C4-2B (cell line): ENCODE measurements around the gene PER2.

Source experiments
- CTCF ChIP-seq: fragments of 450-650 bp; conservative IDR thresholded peaks from 2 replicates; pipeline ENCODE4 v1.5.1; 2017; ENCODE audit warnings: mild to moderate bottlenecking
- ZFX ChIP-seq: fragments of 450-650 bp; IDR thresholded peaks from 2 replicates; pipeline ENCODE4 v1.6.1; 2017

DNA sequence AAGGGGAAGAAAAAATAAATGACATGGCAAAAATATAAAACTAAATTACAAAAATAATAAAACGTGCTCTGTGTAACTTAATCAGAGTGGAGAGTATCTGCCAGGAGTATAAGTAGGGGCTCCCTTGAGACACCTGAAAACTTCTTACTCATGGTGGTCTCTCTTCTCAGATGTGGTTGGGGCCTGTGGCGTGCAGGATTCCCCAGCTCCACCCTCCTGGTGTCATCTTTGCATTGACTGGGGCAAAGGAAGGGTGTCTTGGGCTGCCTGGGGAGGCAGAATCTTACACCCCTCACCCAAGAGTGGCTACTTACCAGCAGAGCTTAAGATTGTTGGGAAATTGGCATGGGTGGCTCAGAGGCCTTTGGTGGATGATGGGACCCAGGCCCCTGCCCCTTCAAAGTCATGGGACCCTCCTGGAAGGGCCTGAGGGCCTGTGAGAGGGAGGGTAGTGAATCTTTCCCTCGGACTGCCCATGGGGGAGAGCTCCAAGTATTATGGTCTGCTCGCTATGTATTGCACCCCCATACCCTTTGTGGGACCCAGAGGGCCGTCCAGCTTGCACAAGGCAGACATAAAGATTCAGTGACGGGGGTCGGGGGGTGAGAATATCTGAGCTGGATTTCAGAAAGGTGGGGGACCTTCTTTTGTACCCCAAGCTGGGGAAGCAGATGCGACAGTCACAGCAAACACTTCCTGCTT lies 25.0 kb upstream of the PER2 start:
- TF ChIP-seq CTCF (no peak), ZFX (no peak)
